ENCODE data around the gene EXOC2. TPM values are rescaled to one million over a fixed set of nuclear protein-coding genes. Genes with fewer than 3 reads are reported as not detected.

EXOC2 gene
- total and polyA plus RNA-seq, 8 donors = 2.5 to 10.3 (median 6.4) TPM

DNA sequence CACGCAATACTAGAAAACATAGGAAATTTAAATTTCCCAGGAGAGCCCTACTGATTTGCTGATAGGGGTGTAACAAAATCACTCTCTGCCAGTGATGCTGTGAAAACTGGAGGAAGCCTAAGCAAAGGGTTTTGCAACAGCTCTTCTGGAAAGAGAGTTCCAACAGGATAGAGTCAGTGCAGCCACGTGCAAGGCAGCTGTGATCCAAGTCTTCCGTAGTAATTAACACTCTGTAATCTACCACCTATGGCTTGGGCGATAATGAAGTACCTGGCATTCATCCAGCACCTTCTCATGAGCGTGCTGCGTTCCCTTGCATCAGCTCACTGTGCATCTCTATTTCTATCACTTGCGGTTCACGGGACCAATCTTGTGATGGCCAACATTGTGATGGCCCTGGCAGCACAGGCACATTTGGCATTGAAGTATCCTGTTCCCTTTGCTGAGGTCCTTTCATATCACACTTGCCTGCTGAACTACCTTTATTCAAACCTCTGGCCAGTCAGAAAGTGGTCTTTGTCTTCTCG lies 253.2 kb downstream of the EXOC2 start:
- Histone ChIP-seq H3K4me3 (no peak overlapping the region), H3K27me3 (no peaks in the 10 kb centered on the region), H3K27ac (no peak overlapping the region), H3K36me3 (no peaks in the 10 kb centered on the region), H3K4me1 (no peaks in the 10 kb centered on the region), H3K9me3 (no peaks in the 10 kb centered on the region)
- intact Hi-C loops (cut with DNase I) = no loop called here
- TF ChIP-seq, protein P1, sequence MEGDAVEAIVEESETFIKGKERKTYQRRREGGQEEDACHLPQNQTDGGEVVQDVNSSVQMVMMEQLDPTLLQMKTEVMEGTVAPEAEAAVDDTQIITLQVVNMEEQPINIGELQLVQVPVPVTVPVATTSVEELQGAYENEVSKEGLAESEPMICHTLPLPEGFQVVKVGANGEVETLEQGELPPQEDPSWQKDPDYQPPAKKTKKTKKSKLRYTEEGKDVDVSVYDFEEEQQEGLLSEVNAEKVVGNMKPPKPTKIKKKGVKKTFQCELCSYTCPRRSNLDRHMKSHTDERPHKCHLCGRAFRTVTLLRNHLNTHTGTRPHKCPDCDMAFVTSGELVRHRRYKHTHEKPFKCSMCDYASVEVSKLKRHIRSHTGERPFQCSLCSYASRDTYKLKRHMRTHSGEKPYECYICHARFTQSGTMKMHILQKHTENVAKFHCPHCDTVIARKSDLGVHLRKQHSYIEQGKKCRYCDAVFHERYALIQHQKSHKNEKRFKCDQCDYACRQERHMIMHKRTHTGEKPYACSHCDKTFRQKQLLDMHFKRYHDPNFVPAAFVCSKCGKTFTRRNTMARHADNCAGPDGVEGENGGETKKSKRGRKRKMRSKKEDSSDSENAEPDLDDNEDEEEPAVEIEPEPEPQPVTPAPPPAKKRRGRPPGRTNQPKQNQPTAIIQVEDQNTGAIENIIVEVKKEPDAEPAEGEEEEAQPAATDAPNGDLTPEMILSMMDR (IDR thresholded peaks at IDR 0.05) = no peak
- 53 to 66% methylated on average over 9 of the region's 9 CpGs for WGBS, 2 donors
- ATAC-seq = peak in 1 of 4 donors; percentile 20
- FAIRE-seq = no peak
- no peak for DNase-seq

DNA sequence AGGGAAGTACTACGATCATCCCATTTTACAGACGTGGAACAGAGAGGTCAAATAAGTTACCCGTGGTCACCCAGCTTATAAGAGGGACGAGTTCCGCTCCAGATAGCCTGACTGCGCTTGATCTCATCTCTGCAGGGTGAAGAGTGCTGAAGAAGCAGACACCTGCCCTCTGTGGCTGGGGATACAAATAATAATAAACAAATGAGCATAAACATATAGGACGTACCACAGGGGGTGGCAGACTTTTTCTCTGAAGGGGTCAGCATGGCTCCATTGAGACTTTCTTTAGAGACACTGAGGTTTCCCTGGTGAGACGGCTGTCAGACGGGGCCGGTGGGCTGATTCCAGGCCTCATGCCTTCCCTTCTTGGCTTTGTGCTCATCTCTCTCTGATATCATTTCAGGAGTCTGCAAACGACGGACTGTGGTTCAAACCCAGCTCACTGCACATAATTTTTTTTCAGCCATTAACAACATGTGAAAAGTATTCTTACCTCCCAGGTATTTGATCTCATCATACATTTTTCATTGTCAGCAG lies 254.2 kb downstream of the EXOC2 start:
- H3K9me3 ChIP-seq = no peaks in the 10 kb centered on the region
- FAIRE-seq (no peak), DNase-seq (no peak), ATAC-seq (no peak)
- intact Hi-C loops (cut with DNase I) = no loop called here
- no peaks in the 10 kb centered on the region for H3K36me3 ChIP-seq
- no peaks in the 10 kb centered on the region for H3K4me1 ChIP-seq
- TF ChIP-seq, protein P1 (IDR thresholded peaks at IDR 0.05) = no peak
- H3K27me3 ChIP-seq = no peaks in the 10 kb centered on the region
- 65 to 75% methylated on average over 12 of the region's 12 CpGs for WGBS, 2 donors
- no peak overlapping the region for H3K27ac ChIP-seq
- H3K4me3 ChIP-seq = no peak overlapping the region

DNA sequence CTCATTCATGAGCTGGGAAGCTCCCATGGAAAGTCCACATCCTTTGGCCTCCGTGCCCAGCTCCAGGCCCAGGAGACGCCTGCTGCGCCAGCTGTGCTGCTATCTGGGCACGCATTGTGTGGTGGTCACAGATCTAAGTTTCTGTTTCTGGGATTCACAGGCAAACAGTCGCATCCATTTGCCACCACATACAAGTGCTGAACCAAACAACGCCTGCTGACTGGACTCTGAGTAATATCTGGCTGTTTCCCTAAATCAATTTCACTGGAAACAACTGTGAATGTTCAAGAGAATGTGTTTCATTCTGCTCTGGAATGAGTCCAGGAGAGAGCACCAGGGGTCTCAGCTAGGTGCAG lies 255.9 kb downstream of the EXOC2 start:
- ATAC-seq (no peak), FAIRE-seq (no peak), DNase-seq (no peak)
- H3K9me3 ChIP-seq = no peaks in the 10 kb centered on the region
- 85 to 88% methylated on average over 6 of the region's 6 CpGs for WGBS, 2 donors
- no peaks in the 10 kb centered on the region for H3K4me1 ChIP-seq
- TF ChIP-seq, protein P1 (IDR thresholded peaks at IDR 0.05) = no peak
- H3K4me3 ChIP-seq = no peak overlapping the region
- H3K36me3 ChIP-seq = no peaks in the 10 kb centered on the region
- intact Hi-C loops (cut with DNase I) = no loop called here
- H3K27ac ChIP-seq = no peak overlapping the region
- H3K27me3 ChIP-seq = no peaks in the 10 kb centered on the region

DNA sequence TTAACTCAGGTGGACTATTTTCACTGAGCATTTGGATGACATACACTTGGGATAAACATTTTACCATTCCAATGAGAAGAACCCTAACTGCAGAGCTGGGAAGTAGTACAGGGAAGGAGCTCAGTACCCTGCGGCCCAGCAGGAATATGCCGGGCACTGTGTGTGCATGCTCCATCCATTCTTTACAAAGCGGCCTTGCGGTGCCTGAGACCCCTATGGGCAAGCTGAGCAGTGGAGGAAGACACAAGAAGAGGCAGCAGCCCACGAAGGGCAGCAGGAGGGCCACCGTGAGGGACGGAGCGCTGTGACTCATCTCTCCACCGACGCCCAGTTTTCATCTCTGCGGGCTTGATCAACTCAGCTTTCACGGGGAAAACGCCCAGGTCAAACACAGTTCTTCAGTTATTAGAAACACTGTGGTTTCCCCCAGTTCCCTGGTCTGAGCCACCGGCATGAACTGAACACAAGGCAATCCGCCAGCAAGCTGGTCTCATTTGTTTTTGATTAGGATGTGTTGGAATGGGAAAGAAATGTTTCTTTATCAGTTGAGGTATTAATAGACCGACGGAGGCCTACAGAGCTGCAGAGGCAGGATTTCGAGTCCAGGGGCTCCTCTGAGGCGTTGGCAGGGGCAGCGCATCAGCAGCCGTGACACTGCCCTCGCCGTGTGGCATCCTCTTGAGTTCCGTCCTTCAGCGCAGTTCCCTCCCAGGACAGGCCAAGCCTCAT lies 256.5 kb downstream of the EXOC2 start:
- Histone ChIP-seq H3K4me1 (no peaks in the 10 kb centered on the region), H3K9me3 (no peaks in the 10 kb centered on the region), H3K27ac (no peak overlapping the region), H3K36me3 (no peaks in the 10 kb centered on the region), H3K27me3 (no peaks in the 10 kb centered on the region), H3K4me3 (no peak overlapping the region)
- ATAC-seq (no peak), DNase-seq (no peak), FAIRE-seq (no peak)
- 79 to 87% methylated on average over 25 of the region's 25 CpGs for WGBS, 2 donors
- intact Hi-C loops (cut with DNase I) = no loop called here
- TF ChIP-seq, protein P1 (IDR thresholded peaks at IDR 0.05) = no peak

All from pancreas (tissue), 10 donors.